ENCODE measurements around the gene KDM3B.
"Not testable (repeated sequence)": the region's sequence is repeated elsewhere in the genome, so short reads cannot be mapped to it uniquely, and the experiment has no call there.

KDM3B gene

GRCh38 chr5:138351056-138351455, 1.4 kb upstream of the KDM3B start:
- no peak for DNase-seq (ENCODE audit: low read depth)

GRCh38 chr5:138351517-138351916, 968 bp upstream of the KDM3B start:
- no peak for DNase-seq (ENCODE audit: low read depth)

DNA sequence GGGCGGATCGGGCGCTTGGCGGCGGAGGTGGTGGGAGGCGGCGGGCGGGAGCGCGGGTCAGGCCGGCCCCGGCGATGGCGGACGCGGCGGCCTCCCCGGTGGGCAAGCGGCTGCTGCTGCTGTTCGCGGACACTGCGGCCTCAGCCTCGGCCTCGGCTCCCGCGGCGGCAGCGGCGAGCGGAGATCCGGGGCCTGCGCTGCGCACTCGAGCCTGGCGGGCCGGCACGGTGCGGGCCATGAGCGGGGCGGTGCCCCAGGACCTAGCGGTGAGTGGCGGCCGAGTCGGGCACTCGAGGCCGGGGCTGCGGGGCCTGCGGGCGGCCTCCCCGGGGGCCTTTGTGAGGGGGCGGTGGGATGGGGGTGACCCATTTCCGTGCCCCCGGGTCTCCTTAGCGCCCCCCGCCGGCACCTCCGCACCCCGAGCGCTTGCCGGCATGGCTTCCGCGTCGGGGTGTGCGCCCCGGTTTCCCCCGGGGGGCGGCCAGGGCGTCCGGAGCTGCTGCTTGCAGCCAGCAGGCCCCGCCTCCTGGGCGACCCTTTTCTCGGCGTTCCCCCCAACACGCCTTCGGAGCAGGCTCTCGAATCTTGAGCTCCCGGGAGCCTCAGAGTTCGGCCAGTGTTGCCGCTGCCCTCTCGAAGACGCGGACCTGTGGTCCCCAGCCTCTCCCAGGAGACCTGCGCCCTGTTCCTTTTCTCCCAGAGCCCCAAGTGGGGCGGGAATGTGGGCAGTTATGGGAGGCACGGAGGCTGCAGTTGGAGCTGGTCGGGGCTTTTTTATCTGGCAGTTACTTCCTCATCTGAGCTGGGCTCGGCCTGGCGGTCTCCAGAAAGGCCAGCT, 456 bp downstream of the KDM3B start:
- peak; percentile 42 for DNase-seq (ENCODE audit: low read depth)

GRCh38 chr5:138353560-138354080, 1.1 kb downstream of the KDM3B start:
- no peak for DNase-seq (ENCODE audit: low read depth)

GRCh38 chr5:138354387-138354786, 1.9 kb downstream of the KDM3B start:
- no peak for DNase-seq (ENCODE audit: low read depth)

- no peak for DNase-seq (ENCODE audit: low read depth)
Observed at GRCh38 chr5:138354926-138355378, 2.5 kb downstream of the KDM3B start.

GRCh38 chr5:138359621-138360020, 7.1 kb downstream of the KDM3B start:
- no peak for DNase-seq (ENCODE audit: low read depth)

- DNase-seq (ENCODE audit: low read depth), result no peak
Observed at GRCh38 chr5:138360941-138361452, 8.5 kb downstream of the KDM3B start.

DNA sequence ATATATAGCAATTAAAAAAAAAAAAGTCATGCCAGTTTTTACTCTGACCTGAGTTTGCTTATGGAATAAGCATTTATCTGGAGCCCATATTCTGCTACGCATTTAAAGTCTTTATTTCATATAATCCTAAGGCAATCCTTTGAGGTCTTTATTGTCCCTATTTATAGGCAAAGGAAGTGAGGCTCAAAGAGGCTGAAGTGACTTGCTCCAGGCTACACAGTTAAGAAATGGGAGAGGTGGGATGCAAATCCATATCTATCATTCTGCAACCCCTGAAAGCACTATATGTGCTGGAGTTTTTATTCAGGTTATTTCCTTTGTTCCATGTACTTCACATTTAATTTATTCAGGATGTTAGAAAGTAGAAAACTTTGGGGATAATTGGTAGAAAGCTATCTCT, 12.1 kb downstream of the KDM3B start:
- DNase-seq (ENCODE audit: low read depth), result no peak

DNA sequence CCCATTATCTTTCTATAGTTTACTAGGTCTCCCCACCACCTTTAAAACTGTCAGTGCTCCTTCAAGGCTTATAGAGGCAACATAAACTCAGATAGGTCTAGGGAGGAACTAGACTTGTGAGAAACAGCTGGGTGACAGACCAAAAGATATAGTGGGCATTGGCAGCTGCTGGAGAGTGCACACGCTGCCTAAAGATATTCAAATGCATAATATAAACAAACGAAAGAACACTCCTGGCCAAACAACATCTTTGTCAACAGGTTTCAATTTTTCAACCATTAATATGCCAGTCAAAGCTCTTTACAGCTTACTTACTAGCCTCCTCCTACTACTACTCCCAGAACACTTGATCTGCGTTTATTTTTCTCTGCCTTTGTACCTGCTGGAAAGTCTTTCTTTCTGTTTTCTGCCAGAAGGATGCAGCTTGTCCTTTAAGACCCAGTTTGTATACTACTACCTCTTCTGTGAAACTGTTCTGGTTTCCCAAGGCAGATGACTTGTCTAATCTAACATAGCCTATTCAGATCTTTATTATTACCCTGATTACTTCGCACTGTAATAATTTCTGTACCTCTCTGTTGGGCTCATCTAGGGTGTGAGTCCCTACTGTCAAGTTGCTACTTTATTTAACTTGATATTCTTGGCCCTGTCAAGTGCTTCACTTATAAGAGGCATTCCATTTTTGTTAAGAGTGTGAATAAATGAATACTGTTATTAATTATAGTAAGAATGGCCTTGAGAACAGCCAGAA, 14.3 kb downstream of the KDM3B start:
- no peak for DNase-seq (ENCODE audit: low read depth)

GRCh38 chr5:138369261-138369660, 16.8 kb downstream of the KDM3B start:
- no peak for DNase-seq (ENCODE audit: low read depth)

DNA sequence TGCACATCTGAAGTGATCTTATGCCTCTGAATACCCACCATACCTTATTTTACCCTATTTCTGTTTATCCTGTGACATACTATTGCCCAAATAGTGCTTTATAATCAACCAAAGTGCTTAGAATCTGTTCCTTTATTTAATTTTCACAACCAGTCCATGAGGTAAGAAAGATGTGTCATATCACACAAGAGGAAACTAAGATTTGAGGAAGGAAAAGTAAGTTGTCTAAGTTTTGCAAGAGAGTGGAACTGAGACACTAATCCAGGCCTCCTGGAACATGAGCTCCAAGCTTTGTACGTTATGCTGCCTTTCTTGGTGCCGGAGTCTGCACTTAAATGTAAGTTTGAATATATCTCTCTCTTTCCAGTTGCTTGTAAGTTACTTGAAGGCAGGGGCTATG, 17.2 kb downstream of the KDM3B start:
- DNase-seq (ENCODE audit: low read depth), result no peak

GRCh38 chr5:138370537-138370936, 18.1 kb downstream of the KDM3B start:
- DNase-seq (ENCODE audit: low read depth), result no peak

DNA sequence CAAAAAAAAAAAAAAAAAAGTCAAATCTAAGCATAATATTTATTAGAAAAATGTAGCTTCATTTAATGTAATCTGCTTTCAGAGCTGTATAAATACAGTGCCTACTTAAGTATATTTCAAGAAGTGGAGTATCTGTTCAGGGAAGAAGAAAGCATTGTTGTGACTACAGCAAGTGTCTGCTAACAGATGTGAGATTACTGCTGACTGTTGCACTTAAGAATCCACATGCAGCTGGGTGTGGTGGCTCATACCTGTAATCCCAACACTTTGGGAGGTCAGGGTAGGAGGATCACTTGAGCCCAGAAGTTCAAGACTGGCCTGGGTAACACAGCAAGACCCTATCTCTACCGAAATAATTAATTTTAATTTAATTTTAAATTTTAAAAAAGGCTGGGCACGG, 19.0 kb downstream of the KDM3B start:
- no peak for DNase-seq (ENCODE audit: low read depth)

DNA sequence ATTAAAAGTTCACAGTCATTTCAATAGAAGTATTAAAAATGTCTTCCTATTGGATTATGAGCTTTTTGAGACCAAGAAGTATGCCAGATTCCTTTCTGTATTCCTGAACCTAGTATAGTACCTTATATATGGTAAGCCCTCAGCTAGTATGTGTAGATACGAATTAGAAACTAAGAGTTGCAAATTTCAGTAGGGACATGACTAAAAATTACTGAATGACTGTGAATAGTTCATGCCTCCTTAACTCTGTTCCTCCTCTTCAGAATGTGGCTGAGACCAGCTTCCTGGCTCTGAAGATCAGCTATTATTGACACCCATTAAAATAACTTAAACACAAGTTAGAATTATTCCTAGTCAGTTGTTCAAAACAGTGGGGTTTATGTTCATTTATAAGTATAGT, 19.7 kb downstream of the KDM3B start:
- no peak for DNase-seq (ENCODE audit: low read depth)

DNA sequence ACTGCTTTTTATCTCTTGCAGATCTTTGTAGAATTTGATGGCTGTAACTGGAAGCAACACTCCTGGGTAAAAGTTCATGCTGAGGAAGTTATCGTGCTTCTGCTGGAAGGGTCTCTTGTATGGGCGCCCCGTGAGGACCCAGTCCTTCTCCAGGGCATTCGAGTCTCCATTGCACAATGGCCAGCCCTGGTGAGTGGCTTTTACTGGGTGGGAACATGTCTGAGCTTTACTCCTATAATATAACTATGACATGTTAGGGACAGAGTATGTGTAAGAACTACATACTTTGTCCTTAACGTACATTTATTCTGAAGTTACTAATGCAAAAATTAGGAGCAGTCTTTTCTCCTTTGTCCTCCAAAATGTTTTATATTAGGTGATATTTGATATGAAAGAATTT, 20.2 kb downstream of the KDM3B start:
- DNase-seq (ENCODE audit: low read depth), result no peak

- DNase-seq (ENCODE audit: low read depth), result no peak
Observed at GRCh38 chr5:138382347-138382746, 29.9 kb downstream of the KDM3B start.

DNA sequence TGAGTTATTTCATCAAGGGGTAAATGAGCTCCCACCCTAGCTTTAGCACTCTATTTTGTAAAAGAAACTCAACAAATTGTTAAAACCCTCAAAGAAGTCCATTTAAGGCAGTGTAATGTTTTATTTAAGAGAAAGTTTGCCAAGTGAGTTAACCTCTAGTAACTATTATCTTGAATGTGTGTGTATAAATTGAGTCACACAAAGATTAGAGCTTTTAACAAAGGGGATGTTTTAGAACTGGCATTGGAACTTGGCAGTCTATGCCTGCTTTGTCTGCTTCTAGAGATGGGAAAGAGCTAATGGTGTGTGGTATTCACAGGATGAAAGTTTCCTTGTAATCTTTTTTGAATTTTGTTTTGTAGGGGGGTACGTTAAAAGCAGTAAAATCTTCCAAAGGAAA, 33.2 kb downstream of the KDM3B start:
- no peak for DNase-seq (ENCODE audit: low read depth)

- DNase-seq (ENCODE audit: low read depth), result no peak
Observed at GRCh38 chr5:138386290-138386689, 33.8 kb downstream of the KDM3B start.

GRCh38 chr5:138389332-138389731, 36.8 kb downstream of the KDM3B start:
- DNase-seq (ENCODE audit: low read depth), result no peak

DNA sequence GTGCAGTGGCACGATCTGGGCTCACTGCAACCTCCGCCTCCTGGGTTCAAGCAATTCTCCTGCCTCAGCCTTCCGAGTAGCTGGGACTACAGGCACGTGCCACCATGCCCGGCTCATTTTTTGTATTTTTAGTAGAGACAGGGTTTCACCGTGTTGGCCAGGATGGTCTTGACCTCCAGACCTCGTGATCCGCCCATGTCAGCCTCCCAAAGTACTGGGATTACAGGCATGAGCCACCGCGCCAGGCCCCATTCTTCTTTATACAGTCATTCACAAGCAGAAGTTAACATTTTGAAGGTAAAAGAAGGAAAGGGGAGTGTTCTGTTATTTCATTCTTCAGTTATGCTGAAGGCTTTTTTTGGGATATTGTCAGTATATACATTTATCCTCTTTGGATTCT, 37.4 kb downstream of the KDM3B start:
- not testable (repeated sequence) for DNase-seq (ENCODE audit: low read depth)

GRCh38 chr5:138391859-138392386, 39.4 kb downstream of the KDM3B start:
- DNase-seq (ENCODE audit: low read depth), result no peak

- DNase-seq (ENCODE audit: low read depth), result no peak
Observed at GRCh38 chr5:138402640-138403039, 50.2 kb downstream of the KDM3B start.

All from stimulated activated CD8-positive, alpha-beta memory T cell treated with anti-CD3 and anti-CD28 coated beads, Interleukin-15, amount 100 ng/mL, for 1 hour (primary cell).